Epithelial cell of alveolus of lung (primary cell): Measurements from ENCODE around the gene MUS81. TPM values are rescaled to one million over a fixed set of nuclear protein-coding genes. Genes with fewer than 3 reads are reported as not detected.

Experiments
- total RNA-seq: library from RNA; depleted of rRNA; stranded (reverse); fragments of >200 nt; gene quantifications from 2 replicates; pipeline ENCODE4 v1.2.1, GENCODE V29; 2015

The MUS81 gene, protein sequence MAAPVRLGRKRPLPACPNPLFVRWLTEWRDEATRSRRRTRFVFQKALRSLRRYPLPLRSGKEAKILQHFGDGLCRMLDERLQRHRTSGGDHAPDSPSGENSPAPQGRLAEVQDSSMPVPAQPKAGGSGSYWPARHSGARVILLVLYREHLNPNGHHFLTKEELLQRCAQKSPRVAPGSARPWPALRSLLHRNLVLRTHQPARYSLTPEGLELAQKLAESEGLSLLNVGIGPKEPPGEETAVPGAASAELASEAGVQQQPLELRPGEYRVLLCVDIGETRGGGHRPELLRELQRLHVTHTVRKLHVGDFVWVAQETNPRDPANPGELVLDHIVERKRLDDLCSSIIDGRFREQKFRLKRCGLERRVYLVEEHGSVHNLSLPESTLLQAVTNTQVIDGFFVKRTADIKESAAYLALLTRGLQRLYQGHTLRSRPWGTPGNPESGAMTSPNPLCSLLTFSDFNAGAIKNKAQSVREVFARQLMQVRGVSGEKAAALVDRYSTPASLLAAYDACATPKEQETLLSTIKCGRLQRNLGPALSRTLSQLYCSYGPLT
- total RNA-seq: 38.3 and 43.1 TPM in 2 replicates

DNA sequence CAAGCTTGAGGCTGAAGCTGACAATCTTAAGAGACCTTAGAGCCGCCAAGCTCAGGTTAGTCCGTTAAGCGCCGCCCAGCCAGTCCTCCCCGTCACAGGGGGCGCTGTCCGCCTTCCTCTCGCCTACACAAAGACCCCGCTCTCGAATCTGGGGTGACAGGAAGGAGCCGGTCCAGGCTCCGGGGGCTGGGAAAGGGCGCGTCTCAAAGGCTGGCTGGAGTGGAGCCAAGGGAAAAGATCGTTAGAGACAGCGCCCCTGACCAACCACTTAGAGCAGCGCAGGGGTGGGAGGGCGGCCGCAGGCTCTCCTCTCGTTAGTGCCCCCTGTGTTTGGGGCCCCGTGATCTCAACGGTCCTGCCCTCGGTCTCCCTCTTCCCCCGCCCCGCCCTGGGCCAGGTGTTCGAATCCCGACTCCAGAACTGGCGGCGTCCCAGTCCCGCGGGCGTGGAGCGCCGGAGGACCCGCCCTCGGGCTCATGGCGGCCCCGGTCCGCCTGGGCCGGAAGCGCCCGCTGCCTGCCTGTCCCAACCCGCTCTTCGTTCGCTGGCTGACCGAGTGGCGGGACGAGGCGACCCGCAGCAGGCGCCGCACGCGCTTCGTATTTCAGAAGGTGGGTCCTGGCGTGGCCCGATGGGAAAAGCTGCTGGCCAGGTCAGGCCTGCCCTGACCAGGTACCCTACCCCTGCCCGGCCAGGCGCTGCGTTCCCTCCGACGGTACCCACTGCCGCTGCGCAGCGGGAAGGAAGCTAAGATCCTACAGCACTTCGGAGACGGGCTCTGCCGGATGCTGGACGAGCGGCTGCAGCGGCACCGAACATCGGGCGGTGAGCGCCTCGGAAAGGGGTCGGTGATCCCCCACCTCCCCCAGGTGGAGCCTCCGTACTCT lies at the start of gene MUS81:
TSS of gene MUS81 (plus strand) at position 156 of the 887 bp plus-strand sequence. CDS start at position 477, 321 bp downstream.

DNA sequence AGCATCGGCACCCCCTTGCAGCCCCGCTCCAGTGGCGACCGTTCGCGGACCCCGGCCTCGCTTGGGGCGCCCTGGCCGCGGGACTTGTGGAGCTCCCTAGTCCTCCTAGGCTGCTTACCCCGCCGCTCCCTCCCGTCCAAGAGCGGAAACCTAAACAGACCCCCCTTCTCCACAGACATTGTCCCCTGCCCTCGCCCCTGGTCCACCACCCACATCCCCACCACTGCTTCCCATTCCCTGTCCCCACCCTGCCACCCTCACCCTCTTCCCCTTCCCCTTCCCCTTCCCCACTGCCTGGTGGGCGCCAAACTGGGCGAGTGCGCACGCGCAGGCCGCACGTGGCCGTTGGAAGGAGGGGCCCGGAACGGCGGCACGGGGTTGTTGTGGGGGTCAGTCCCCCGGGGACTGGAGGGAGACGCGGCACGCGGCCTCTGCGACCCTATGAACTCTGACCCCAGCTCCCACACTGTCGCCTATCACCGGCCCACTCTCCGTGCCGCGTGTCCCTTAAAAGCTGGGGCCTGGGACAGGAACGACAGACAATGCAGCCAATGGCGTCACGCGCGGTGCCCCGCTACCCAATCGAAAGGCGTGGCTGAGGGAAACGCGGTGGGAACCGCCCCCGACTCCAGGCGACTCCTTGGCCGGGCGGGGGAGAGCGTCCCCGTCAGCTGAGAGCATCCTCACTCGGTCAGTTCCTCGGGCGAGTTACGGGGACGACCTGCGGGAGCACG lies 26.8 kb upstream of the MUS81 start, which contains the start of gene SNX32:
TSS of gene SNX32 (plus strand) at position 667 of the 734 bp plus-strand sequence. CDS start 103 bp downstream, outside the sequence.

DNA sequence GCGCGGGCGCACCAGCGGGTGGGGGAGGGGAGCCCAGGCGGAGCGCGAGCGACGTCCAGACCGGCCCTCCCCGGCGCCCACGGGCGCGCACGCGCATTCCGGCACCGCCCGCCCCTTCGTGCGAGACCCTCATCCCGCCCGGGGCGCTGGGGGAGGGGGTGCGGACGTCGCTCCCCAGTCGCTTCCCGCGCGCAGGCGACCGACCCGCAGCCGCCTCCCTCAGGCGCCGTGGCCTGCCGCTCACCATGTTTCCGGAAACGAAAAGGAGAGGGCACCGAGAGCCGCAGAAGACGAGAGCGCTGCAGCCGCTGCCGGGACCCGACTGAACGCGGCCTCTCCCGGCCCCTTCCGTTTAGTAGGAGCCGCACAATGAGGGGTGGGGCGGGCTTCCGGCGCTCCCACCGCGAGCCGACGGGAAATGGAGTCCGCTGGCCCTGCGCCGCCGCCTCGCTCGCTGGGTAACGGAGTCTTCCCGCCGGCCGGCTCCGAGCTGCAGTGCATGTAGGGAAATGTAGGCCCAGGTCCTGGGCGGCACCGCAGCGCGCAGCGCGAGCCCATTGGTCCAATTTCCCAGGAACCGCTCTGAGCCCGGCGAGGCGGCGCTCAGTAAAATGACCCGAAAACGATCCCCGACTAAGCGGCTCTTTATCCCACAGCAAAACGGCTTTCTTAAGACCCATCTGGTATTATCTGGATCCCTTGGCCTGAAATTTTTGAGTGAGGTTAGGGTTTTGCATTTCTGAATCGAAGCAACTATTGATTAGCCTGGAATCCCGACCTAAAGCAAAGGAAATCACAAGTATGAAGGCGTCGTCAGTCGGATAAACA lies 2.2 kb upstream of the MUS81 start, which contains the start of gene CFL1:
TSS of gene CFL1 (minus strand) at position 328 of the 828 bp plus-strand sequence. CDS start at position 247, 81 bp downstream.

DNA sequence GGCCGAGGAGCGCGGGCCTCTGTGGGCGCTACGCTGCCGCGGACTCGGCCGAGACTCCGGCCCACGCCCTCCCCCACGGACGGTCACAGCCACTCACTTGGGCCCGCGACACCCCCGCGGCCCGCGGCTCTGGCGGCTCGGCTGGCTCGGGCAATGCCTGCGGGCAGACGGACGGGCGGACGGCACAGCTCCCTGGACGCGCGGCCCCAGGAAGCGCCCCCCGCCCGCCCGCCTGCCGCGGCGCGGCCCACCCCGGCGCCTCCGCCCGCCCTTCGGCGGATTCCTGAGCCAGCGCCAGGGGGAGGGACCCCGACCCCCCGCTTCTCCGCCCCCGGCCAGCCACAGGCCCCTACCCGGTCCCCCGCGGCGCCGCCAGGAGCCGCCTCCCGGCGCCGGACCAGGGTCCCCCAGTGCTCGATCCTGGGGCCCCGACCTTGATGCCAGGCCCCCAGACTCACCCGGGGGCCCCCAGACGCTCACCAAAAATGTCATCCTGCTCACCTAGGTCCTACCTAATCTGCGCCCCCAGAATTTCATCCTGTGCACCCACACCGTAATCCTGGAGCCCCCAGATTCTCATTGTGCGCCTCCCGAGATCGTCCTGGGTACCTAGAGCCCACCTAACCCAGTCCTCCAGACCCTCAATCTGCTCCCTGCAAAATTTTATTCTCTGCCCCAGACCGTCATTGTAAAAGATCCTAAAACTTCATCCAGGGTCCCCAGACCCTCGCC lies 12.5 kb downstream of the MUS81 start, which contains the start of gene EFEMP2:
TSS of gene EFEMP2 (minus strand) at position 215 of the 732 bp plus-strand sequence. CDS start 446 bp downstream, outside the sequence.

DNA sequence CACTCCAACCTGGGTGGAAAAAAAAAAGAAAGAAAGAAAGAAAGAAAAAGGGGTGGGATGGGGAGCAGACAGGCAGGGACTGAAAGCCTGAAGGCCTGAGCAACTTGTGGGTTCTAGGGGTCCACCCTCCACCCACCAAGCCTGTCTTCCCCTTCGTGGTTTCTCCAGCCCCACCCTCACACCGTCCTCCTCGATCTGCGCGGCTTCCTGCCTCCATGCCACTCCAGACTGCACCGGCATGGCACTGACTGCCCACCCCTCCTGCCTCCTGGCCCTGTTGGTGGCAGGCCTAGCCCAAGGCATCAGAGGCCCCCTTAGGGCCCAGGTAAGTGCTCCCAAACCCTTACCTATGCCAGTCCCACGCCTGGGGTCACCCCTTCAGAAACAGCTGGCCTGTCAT lies 19.4 kb downstream of the MUS81 start, which contains the start of gene CTSW:
TSS of gene CTSW (plus strand) at position 221 of the 400 bp plus-strand sequence. CDS start at position 239, 18 bp downstream.

DNA sequence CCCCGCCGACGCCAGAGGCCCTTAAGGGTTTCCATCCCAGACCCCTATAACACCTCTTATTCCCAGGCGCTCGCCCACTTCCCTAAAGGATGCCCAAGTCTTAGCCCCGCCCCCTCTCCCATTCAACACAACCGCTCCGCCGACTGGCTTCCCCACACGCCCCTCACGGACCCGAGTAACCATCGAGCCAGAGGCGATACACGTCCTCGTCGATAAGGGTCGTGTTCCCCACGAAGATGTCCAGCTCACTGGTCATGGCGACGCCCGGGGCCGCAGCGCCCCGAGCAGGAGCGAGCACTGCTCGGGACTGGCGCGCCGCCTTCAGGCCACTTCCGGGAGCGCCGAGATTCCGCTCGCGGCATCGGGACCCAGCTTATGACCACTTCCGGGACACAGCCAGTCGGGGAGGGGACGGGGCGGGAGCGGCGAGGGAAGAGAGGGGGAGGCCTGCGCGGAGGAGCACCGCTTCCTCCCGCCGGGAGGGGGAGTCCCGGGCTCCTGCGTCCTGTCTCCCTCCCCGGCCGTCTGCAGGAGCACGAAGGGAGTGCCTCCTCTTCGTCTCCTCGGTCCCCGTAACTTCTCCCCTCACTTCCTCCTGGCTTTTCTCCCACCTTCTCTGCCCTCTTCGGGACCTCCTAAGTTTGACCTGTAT lies 28.1 kb downstream of the MUS81 start, which contains the start of gene FIBP:
TSS of gene FIBP (minus strand) at position 309 of the 652 bp plus-strand sequence. CDS start at position 256, 53 bp downstream.

DNA sequence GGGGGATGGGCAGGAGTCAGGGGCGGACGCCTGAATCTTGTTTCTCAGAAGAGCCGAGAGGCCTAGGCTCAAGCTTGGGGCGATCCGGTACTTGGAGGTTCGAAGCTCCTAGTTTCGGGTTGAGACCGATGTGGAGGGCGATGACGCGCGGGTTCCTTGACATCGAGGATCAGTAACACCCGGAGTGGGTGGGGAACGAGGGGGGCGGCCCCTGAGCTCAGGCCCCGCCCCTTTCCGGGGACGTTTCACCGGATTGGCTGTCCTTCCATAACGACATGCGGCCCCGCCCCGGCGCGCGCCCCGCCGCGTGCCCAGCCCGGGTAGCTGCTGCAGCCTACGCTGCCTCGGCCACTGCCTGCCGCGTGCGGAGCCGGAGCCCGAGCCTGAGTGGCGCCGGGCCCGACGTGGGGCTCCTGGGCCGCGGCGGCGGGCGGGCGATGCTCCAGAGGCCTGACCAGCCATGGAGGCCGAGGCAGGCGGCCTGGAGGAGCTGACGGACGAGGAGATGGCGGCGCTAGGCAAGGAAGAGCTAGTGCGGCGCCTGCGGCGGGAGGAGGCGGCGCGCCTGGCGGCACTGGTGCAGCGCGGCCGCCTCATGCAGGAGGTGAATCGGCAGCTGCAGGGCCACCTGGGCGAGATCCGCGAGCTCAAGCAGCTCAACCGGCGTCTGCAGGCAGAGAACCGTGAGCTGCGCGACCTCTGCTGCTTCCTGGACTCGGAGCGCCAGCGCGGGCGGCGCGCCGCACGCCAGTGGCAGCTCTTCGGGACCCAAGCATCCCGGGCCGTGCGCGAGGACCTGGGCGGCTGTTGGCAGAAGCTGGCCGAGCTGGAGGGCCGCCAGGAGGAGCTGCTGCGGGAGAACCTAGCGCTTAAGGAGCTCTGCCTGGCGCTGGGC lies 30.3 kb downstream of the MUS81 start, which contains the start of gene CCDC85B:
TSS of gene CCDC85B (plus strand) at position 350 of the 895 bp plus-strand sequence. CDS start at position 461, 111 bp downstream.

DNA sequence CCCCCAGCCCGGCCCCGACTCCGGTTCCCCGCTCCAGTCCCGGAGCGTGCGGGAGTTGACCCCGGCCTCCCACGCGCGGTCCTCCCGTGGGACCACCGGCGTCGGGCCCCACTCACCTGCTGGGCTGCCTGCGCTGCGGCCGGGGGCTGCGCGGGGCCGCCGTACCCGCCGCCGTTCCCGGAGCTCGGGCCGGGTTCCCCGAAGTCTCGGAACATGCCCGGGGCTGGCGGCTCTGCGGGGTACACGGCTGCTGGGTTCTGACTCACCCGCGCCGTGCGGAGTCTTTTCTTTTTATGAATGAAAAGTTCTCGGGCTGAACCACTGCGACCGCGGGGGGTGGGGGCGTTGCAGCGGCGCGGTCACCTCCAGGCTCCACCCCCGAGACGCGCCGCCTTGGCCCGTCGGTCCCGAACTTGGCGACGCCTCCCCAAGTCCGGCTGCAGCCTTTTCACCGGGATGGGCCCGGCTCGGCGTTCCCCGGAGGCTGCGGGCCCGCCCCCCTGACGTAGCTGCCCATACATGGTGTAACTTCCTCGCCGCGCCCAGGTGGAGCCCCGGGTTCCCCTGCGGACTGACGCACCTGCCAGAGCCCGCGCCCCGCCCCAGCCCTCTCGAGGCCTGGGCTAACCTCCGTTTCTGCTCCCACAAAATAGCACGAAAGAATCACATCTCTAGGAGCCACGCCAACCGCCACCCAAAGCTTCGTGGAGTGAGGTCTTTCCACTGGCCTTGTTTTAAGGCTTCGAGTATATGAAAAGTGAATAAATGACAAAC lies 40.1 kb downstream of the MUS81 start, which contains the start of gene FOSL1:
TSS of gene FOSL1 (minus strand) at position 264 of the 774 bp plus-strand sequence. CDS start at position 215, 49 bp downstream.

Other genes with a start within 250 kb of the MUS81 start
- gene MAP3K11, start 246.2 kb upstream of the MUS81 start, total RNA-seq: 27.1 and 34.6 TPM in 2 replicates
- gene PCNX3, start 244.7 kb upstream of the MUS81 start, total RNA-seq: 27.9 and 32.7 TPM in 2 replicates
- gene SIPA1, start 222.3 kb upstream of the MUS81 start, total RNA-seq: 25.4 and 39.4 TPM in 2 replicates
- gene RELA, start 197.5 kb upstream of the MUS81 start, total RNA-seq: 52.4 and 59.5 TPM in 2 replicates
- gene KAT5, start 148.2 kb upstream of the MUS81 start, total RNA-seq: 39.3 and 44.3 TPM in 2 replicates
- gene RNASEH2C, start 139.6 kb upstream of the MUS81 start, total RNA-seq: 68.1 and 98.2 TPM in 2 replicates
- 11.0 and 24.5 TPM in 2 replicates for gene AP5B1, start 79.5 kb upstream of the MUS81 start, total RNA-seq
- gene OVOL1, start 73.4 kb upstream of the MUS81 start, total RNA-seq: under 0.01 TPM in 1 of 2 replicates, not detected in the other
- 0.13 and 3.1 TPM in 2 replicates for gene SNX32, start 26.5 kb upstream of the MUS81 start, total RNA-seq
- 940 and 1,907 TPM in 2 replicates for gene CFL1, start 2.3 kb upstream of the MUS81 start, total RNA-seq
- 127 and 206 TPM in 2 replicates for gene EFEMP2, start 12.4 kb downstream of the MUS81 start, total RNA-seq
- not detected in 2 replicates for gene CTSW, start 19.4 kb downstream of the MUS81 start, total RNA-seq
- 122 and 222 TPM in 2 replicates for gene FIBP, start 28.0 kb downstream of the MUS81 start, total RNA-seq
- 138 and 155 TPM in 2 replicates for gene CCDC85B, start 30.2 kb downstream of the MUS81 start, total RNA-seq
- 26.8 and 88.8 TPM in 2 replicates for gene FOSL1, start 40.0 kb downstream of the MUS81 start, total RNA-seq
- gene C11orf68, start 58.6 kb downstream of the MUS81 start, total RNA-seq: 20.0 and 36.6 TPM in 2 replicates
- 125 and 209 TPM in 2 replicates for gene DRAP1, start 59.0 kb downstream of the MUS81 start, total RNA-seq
- not detected in 2 replicates for gene TSGA10IP, start 85.0 kb downstream of the MUS81 start, total RNA-seq
- gene SART1, start 101.3 kb downstream of the MUS81 start, total RNA-seq: 27.7 and 41.0 TPM in 2 replicates
- gene EIF1AD, start 141.7 kb downstream of the MUS81 start, total RNA-seq: 17.3 and 33.9 TPM in 2 replicates
- gene BANF1, start 142.1 kb downstream of the MUS81 start, total RNA-seq: 49.9 and 112 TPM in 2 replicates
- 22.1 TPM in 1 of 2 replicates, not detected in the other for gene CST6, start 151.6 kb downstream of the MUS81 start, total RNA-seq
- not detected in 2 replicates for gene CATSPER1, start 166.0 kb downstream of the MUS81 start, total RNA-seq
- 0.91 and 1.8 TPM in 2 replicates for gene GAL3ST3, start 188.7 kb downstream of the MUS81 start, total RNA-seq
- 157 and 172 TPM in 2 replicates for gene SF3B2, start 191.9 kb downstream of the MUS81 start, total RNA-seq
- gene PACS1, start 209.8 kb downstream of the MUS81 start, total RNA-seq: 22.9 and 26.6 TPM in 2 replicates